Ovary (tissue), 3 donors: ENCODE results near the gene DCBLD1.

Experiments
- CTCF ChIP-seq, 3 donors: fragments of 450-650 bp in 2 of 3; fragments of 200-600 bp in 1 of 3; IDR thresholded peaks; one replicate each; pipeline versions ENCODE4 v1.5.1 to v1.8.0; 2016 to 2022; ENCODE audit warnings: antibody characterized with exemption in 3 of 3, mild to moderate bottlenecking in 1 of 3
- EP300 ChIP-seq: sonication (generic); formaldehyde crosslinking; IDR thresholded peaks from one replicate; pipeline ENCODE4 v1.6.1; 2017; ENCODE audit warnings: antibody characterized with exemption
- POLR2A ChIP-seq: fragments of 450-650 bp; IDR thresholded peaks from one replicate; pipeline ENCODE4 v1.6.1; 2017; ENCODE audit warnings: antibody characterized with exemption, mild to moderate bottlenecking, moderate library complexity
- donor health status: DM: no; HTN: no; CAD: no.

GRCh38 chr6:117503211-117503610, 20.7 kb downstream of the DCBLD1 start:
- no peak for TF ChIP-seq CTCF (IDR thresholded peaks at IDR 0.05)
- no peak for TF ChIP-seq POLR2A
- TF ChIP-seq EP300 = no peak
